HepG2 (cell line): ENCODE data around the gene PTK7. TPM values are rescaled to one million over a fixed set of nuclear protein-coding genes. Genes with fewer than 3 reads are reported as not detected.

Experiments used
- BHLHE40 ChIP-seq: IDR thresholded peaks from 2 replicates; pipeline ENCODE4 v1.6.1; 2011; ENCODE audit warnings: low read length, improper control_type of control experiment
- CEBPG ChIP-seq: IDR thresholded peaks from 2 replicates; pipeline ENCODE4 v1.6.1; 2016
- DNMT3B ChIP-seq: conservative IDR thresholded peaks from 2 replicates; pipeline ENCODE4 v1.6.1; 2016; ENCODE audit warnings: missing biosample characterization, control low read depth
- FLYWCH1 ChIP-seq: sonication (generic); formaldehyde crosslinking; IDR thresholded peaks from 2 replicates; pipeline ENCODE4 v1.8.1; 2023; ENCODE audit warnings: mild to moderate bottlenecking, missing genetic modification reagents
- ISL2 ChIP-seq: sonication (generic); formaldehyde crosslinking; IDR thresholded peaks from 2 replicates; pipeline ENCODE4 v1.5.0; 2020; ENCODE audit warnings: missing genetic modification reagents
- ISX ChIP-seq: sonication (generic); formaldehyde crosslinking; conservative IDR thresholded peaks from 2 replicates; pipeline ENCODE4 v1.5.0; 2020; ENCODE audit warnings: missing genetic modification reagents
- KLF16 ChIP-seq, 2 experiments: sonication (generic) in 1 of 2; formaldehyde crosslinking in 1 of 2; IDR thresholded peaks; 2 replicates each; pipeline versions ENCODE4 v1.6.1 to v1.8.0; 2016 to 2023; ENCODE audit warnings: missing genetic modification reagents in 2 of 2, missing compliant biosample characterization in 1 of 2
- NR3C1 ChIP-seq: sonication (generic); formaldehyde crosslinking; IDR thresholded peaks from 2 replicates; pipeline ENCODE4 v1.4.0; 2020; ENCODE audit warnings: missing genetic modification reagents
- PRDM10 ChIP-seq: sonication (generic); formaldehyde crosslinking; IDR thresholded peaks from 2 replicates; pipeline ENCODE4 v1.4.0; 2020; ENCODE audit warnings: low read depth, missing genetic modification reagents
- RFX1 ChIP-seq: fragments of 450-650 bp; IDR thresholded peaks from 2 replicates; pipeline ENCODE4 v1.6.1; 2017
- SAP130 ChIP-seq: IDR thresholded peaks from 2 replicates; pipeline ENCODE4 v1.6.1; 2016; ENCODE audit warnings: low read depth
- SCMH1 ChIP-seq: sonication (generic); formaldehyde crosslinking; IDR thresholded peaks from 2 replicates; pipeline ENCODE4 v1.9.0; 2021; ENCODE audit warnings: missing genetic modification reagents, mild to moderate bottlenecking, borderline replicate concordance
- TBX2 ChIP-seq: sonication (generic); formaldehyde crosslinking; IDR thresholded peaks from 2 replicates; pipeline ENCODE4 v1.5.0; 2020; ENCODE audit warnings: missing genetic modification reagents, mild to moderate bottlenecking, borderline replicate concordance
- TOE1 ChIP-seq: sonication (generic); formaldehyde crosslinking; IDR thresholded peaks from 2 replicates; pipeline ENCODE4 v1.4.0; 2020; ENCODE audit warnings: mild to moderate bottlenecking, missing genetic modification reagents
- U2AF1 ChIP-seq: fragments of 200-400 bp; formaldehyde crosslinking; optimal IDR thresholded peaks from 2 replicates; pipeline ENCODE3; 2017; ENCODE audit warnings: mild to moderate bottlenecking, low read depth, low read length
- ZBTB21 ChIP-seq: sonication (generic); formaldehyde crosslinking; IDR thresholded peaks from 2 replicates; pipeline ENCODE4 v1.4.0; 2020; ENCODE audit warnings: missing genetic modification reagents
- ZBTB4 ChIP-seq: sonication (generic); formaldehyde crosslinking; IDR thresholded peaks from 2 replicates; pipeline ENCODE4 v1.4.0; 2020; ENCODE audit warnings: missing genetic modification reagents, mild to moderate bottlenecking, borderline replicate concordance
- ZNF207 ChIP-seq: fragments of 450-650 bp; IDR thresholded peaks from 2 replicates; pipeline ENCODE4 v1.6.1; 2016; ENCODE audit warnings: antibody characterized with exemption, borderline replicate concordance
- ZNF557 ChIP-seq: sonication (generic); formaldehyde crosslinking; IDR thresholded peaks from 2 replicates; pipeline ENCODE4 v1.4.0; 2020; ENCODE audit warnings: missing genetic modification reagents
- ZNF562 ChIP-seq: sonication (generic); formaldehyde crosslinking; IDR thresholded peaks from 2 replicates; pipeline ENCODE4 v1.8.0; 2022; ENCODE audit warnings: missing genetic modification reagents, borderline replicate concordance
- ZNF674 ChIP-seq: sonication (generic); formaldehyde crosslinking; IDR thresholded peaks from 2 replicates; pipeline ENCODE4 v1.5.0; 2020; ENCODE audit warnings: low read depth, mild to moderate bottlenecking, missing genetic modification reagents
- ZNF704 ChIP-seq: sonication (generic); formaldehyde crosslinking; IDR thresholded peaks from 2 replicates; pipeline ENCODE4 v1.8.1; 2023; ENCODE audit warnings: mild to moderate bottlenecking, inconsistent platforms, moderate library complexity, missing genetic modification reagents, borderline replicate concordance
- polyA plus RNA-seq, 8 experiments: library from polyadenylated mRNA; depleted of rRNA in 3 of 8; stranded (reverse) in 7 of 8; unstranded in 1 of 8; fragments of >200 nt; fragmentation: Illumina TruSeq in 4 of 8; extraction: Trizol in 4 of 8; gene quantifications; 2 replicates each; pipeline versions ENCODE4 v1.2.1 to v1.2.3, GENCODE V29; 2011 to 2016; ENCODE audit warnings: low read depth in 4 of 8, missing spikeins in 1 of 8, mixed read lengths in 1 of 8; ENCODE audit not compliant: insufficient read depth in 1 of 8
- total RNA-seq, 5 experiments: library from RNA; depleted of rRNA; stranded (reverse); fragments of >200 nt; fragmentation: Illumina TruSeq; extraction: Trizol; gene quantifications; 2 replicates each; pipeline ENCODE4 v1.2.3, GENCODE V29; 2016; ENCODE audit warnings: low read depth in 1 of 5

The PTK7 gene
- total and polyA plus RNA-seq, 2 of the 13 experiments (the other 11 are each of a cell fraction or from before 2014, with no cell fraction given), result 98.5 to 99.8 TPM

GRCh38 chr6:43181942-43182860, 106.1 kb downstream of the PTK7 start, which contains the start of gene CUL9 (continued):
- 0 out of 2 replicates have a peak, but pooled peaks have one; percentile 58 for TF ChIP-seq ZNF704 (CRISPR knock-in tag)
- TF ChIP-seq ZNF562 (CRISPR knock-in tag), result no peak
- TF ChIP-seq FLYWCH1 (CRISPR knock-in tag), result no peak
- TF ChIP-seq NR3C1 (CRISPR knock-in tag), result no peak
- peak; percentile 83; the same call in 1 of the 2 replicates for TF ChIP-seq ZNF557
- no peak for TF ChIP-seq ZBTB21
- no peak; the same call in 1 of the 2 replicates for TF ChIP-seq DNMT3B (CRISPR knock-in tag)
- TF ChIP-seq KLF16 (CRISPR knock-in tag; IDR thresholded peaks at IDR 0.05), result peak in 1 of 2 experiments; percentile 85; a peak in 2 of 4 replicates
- no peak for TF ChIP-seq ZBTB4 (CRISPR knock-in tag)
- no peak for TF ChIP-seq ZNF207
- no peak for TF ChIP-seq SCMH1
- peak; percentile 99 for TF ChIP-seq SAP130 (CRISPR knock-in tag)
- TF ChIP-seq TBX2 (CRISPR knock-in tag), result peak; percentile 91
- TF ChIP-seq BHLHE40, result peak; percentile 71
- peak; percentile 29; the same call in 1 of the 2 replicates for TF ChIP-seq TOE1 (CRISPR knock-in tag)
- peak; percentile 96 for TF ChIP-seq PRDM10 (CRISPR knock-in tag)
- TF ChIP-seq ISL2 (CRISPR knock-in tag), result peak; percentile 72
- no peak for TF ChIP-seq ISX
- peak; percentile 43 for TF ChIP-seq U2AF1
- TF ChIP-seq CEBPG, result 0 out of 2 replicates have a peak, but pooled peaks have one; percentile 12
- TF ChIP-seq RFX1, result no peak
- TF ChIP-seq ZNF674, result no peak
